Coronary artery (tissue), 2 donors: ENCODE measurements around the gene MAFF.

Source experiments
- DNase-seq: peaks from one replicate; pipeline ENCODE4 v3.0.0-alpha.2; 2017; ENCODE audit warnings: low spot score
- H3K27ac ChIP-seq, 2 donors: fragments of 200-600 bp; sonication (generic); one replicate each; pipeline ENCODE4 v1.5.1; 2016 to 2019
- H3K4me3 ChIP-seq: fragments of 200-600 bp; sonication (generic); 2 replicates; pipeline ENCODE4 v1.5.1; 2016; ENCODE audit warnings: mild to moderate bottlenecking, moderate library complexity
- TF ChIP-seq, protein P1 (sequence below): fragments of 200-600 bp; sonication (generic); IDR thresholded peaks from one replicate; pipeline ENCODE4 v1.5.1; 2019; ENCODE audit warnings: antibody characterized with exemption

Gene MAFF

DNA sequence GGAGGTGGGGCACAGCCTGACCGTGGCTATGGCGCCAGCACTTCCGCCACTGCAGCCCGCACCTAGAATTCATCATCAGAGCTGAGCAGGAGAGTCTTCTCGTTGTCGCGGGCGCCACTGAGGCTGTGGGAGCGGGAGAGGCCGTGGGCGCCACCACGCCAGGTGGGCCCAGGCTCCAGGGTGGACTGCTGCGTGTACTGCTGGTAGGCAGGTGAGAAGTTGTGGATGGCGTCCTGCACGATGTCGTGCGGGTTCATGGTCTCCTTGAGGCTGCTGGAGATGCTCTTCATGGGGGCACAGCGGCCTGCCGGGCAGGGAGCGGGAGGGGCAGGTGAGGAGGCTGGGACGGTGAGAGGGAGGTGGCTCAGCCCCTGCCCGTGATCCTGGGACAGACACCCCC lies 19.6 kb downstream of the MAFF start:
- peak overlapping the region in 1 of 2 donors; percentile 93 for H3K27ac ChIP-seq
- no peak overlapping the region for H3K4me3 ChIP-seq
- DNase-seq, result no peak
- TF ChIP-seq, protein P1, sequence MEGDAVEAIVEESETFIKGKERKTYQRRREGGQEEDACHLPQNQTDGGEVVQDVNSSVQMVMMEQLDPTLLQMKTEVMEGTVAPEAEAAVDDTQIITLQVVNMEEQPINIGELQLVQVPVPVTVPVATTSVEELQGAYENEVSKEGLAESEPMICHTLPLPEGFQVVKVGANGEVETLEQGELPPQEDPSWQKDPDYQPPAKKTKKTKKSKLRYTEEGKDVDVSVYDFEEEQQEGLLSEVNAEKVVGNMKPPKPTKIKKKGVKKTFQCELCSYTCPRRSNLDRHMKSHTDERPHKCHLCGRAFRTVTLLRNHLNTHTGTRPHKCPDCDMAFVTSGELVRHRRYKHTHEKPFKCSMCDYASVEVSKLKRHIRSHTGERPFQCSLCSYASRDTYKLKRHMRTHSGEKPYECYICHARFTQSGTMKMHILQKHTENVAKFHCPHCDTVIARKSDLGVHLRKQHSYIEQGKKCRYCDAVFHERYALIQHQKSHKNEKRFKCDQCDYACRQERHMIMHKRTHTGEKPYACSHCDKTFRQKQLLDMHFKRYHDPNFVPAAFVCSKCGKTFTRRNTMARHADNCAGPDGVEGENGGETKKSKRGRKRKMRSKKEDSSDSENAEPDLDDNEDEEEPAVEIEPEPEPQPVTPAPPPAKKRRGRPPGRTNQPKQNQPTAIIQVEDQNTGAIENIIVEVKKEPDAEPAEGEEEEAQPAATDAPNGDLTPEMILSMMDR, result no peak

DNA sequence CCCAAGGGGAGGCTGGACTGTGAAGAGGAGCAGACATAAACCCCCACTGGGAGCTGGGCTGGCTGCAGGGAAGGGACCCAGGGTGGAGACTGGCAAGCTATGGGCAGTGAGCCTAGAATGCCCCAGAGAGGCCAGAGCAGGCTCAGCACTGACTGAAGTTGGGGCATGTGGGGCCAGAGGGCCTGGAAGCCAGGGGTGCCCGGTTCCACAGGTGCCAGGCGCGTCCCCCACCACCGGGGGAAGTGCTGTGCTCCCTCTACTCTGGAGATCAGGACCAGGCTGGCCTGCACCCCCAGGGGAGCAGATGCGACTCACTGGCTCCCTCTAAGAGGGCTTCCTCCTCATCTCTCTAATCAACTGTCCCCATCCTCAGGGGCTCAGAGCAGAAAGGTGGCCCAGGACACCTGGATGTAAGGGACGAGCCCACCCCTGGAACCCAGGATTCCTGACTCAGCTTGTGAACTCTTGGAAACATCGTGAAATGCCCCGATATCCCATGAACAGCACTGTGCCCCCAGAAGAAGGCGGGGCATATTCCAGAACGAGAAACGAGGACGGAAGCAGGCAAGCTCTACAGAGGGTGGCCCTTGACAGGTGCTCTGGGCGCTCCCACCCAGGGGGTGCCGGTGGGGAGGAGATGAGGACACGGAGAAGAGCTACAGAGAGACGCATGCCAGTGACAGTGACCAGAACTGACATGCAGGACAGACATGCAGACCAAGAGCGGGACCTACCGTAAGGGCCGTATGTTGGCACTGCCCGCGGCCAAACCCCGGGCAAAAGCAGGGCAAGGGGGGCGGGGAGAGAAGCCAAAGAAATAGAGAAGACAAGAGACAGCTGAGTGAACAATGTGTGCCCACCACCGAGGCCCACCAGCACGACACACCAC lies 20.4 kb downstream of the MAFF start:
- TF ChIP-seq, protein P1, result no peak
- H3K4me3 ChIP-seq, result no peak overlapping the region
- DNase-seq, result no peak
- H3K27ac ChIP-seq, result peak overlapping the region; percentile 30 to 93

DNA sequence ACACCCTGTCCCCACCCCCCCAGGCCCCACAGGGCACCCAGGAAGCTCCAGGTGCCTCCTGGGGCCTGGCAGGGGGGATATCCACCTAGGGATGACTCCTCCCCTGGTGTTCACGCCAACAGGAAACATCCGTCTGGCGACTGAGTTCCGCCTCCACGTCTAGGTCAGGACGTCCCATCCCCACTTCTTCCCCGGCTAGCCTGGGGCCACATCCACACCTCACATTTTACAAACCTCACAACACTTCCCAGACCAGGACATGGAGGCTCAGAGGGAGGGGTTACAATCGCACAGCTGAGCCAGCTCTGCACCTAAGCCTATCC lies 21.0 kb downstream of the MAFF start:
- DNase-seq, result no peak
- TF ChIP-seq, protein P1, result no peak
- H3K4me3 ChIP-seq, result no peak overlapping the region
- H3K27ac ChIP-seq, result peak overlapping the region in 1 of 2 donors; percentile 93

DNA sequence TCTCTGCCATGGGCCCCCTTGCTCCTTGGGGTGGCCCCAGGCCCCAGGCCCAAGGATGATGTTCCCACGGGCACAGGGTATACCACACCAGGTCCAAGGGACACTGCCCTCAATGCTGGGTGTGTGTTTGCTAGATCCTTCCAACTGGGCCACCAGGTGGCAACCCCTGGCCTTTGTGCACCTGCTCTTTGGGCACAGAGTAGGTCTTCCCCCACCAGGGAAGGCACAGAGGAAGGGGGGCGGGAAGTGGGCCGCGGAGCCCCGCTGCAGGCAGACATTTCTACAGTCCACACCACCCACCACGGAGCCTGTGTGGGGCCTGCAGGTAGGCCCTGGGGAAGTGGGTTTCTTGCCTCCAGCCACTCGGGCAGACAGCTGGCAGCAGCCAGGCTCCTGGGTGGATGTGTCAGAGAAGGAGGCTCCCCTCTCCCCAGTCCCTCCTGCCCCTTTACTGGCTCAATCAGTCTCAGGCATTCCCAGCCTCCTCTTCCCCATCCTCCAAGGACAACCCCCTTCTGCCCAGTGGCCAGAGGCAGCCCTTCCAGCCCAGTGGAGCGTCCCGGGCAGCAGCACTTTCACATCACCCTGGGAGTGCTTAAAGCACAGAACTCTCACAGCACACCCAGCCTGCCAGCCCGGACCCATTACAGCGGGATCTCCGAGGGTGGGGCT lies 21.6 kb downstream of the MAFF start:
- Histone ChIP-seq H3K27ac (peak overlapping the region in 1 of 2 donors; percentile 93), H3K4me3 (no peak overlapping the region)
- DNase-seq, result no peak
- TF ChIP-seq, protein P1, result no peak

DNA sequence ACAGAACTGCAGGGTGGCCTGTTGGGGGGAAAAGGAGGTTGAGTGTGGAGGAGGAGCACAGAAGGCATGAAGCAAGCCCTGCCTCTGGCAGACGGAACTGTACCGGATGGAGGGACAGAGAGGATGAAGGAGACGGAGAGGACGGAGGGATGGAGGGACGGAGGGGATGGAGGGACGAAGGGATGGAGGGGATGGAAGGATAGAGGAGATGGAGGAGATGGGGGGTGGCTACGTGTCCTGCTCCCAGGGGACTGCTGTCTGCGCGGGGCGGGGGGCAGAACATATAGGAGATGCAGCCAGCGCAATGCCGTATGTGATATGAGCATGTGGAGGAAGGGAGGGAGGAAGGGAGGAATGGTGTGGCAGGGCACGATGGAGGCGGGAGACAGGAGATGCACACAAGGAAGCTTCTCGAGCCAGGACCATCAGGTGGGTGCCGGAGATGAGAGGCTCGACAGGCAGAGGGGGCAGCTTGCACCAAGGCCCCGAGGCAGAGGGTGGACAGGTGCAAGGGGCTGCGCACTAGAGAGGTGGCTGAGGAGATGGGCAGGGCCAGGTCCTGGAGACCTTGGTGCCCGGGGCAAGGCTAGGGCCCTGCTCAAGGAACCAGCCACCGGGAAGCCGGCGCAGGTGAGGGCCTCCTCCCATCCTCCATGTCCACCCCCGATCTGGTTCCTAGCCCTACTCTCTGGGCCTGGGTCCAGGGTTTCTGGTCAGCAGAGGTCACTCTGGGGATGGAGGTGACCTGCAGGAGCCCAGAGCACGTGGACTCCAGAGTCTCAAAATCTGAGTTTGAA lies 25.3 kb downstream of the MAFF start:
- no peak for DNase-seq
- Histone ChIP-seq H3K4me3 (no peak overlapping the region), H3K27ac (peak overlapping the region in 1 of 2 donors; percentile 48)
- TF ChIP-seq, protein P1, result no peak

DNA sequence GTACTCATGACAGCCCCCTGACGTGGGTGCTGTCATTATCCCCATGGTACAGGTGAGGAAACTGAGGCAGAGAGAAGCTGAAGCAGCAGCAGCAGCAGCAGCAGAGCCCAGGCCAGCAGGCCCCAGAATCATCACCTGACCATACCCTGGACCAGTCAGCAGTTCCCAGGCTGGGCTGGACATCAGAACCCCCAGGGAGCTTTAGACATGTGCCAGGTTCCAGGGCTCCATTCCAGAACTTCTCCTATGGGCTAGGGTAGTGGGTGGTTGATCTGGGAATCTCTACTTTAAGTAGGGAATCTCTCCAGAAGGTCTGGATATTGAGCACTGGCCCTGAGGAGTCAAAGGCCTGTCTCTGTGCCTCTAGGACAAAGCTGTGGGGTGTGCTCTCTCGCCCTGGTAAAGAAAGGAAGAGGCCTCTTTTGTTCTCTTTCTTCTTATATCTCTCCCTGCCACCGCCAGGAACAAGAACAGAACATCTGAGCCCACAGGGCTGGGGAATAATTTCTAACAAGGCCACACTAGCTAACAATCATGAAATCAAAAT lies 26.6 kb downstream of the MAFF start:
- Histone ChIP-seq H3K27ac (peak overlapping the region; percentile 78 to 82), H3K4me3 (no peak overlapping the region)
- TF ChIP-seq, protein P1, result no peak
- DNase-seq, result no peak
